Panc1 (cell line): ENCODE measurements around the gene GPR180.

ENCODE experiments used
- POLR2AphosphoS5 ChIP-seq: IDR thresholded peaks from 2 replicates; pipeline ENCODE4 v1.6.1; 2012; ENCODE audit warnings: mild to moderate bottlenecking, low read depth, low read length, moderate library complexity
- SIN3A ChIP-seq: IDR thresholded peaks from 2 replicates; pipeline ENCODE4 v1.6.1; 2012; ENCODE audit warnings: low read depth, mild to moderate bottlenecking, low read length, moderate library complexity, borderline replicate concordance; ENCODE audit not compliant: insufficient read depth
- TCF7L2 ChIP-seq: IDR thresholded peaks from 2 replicates; pipeline ENCODE4 v1.6.1; 2011; ENCODE audit warnings: mild to moderate bottlenecking, low read depth, low read length, inconsistent platforms
- TF ChIP-seq, protein P1 (sequence below): fragments of 450-650 bp; IDR thresholded peaks from 2 replicates; pipeline ENCODE4 v1.5.1; 2017; ENCODE audit warnings: mild to moderate bottlenecking
- TF ChIP-seq, protein P2 (sequence below), 2 experiments: IDR thresholded peaks; 2 replicates each; pipeline ENCODE4 v1.6.1; 2011 to 2012; ENCODE audit warnings: low read depth in 2 of 2, control low read depth in 1 of 2, low read length in 1 of 2, mild to moderate bottlenecking in 1 of 2, moderate library complexity in 1 of 2; ENCODE audit not compliant: insufficient read depth in 1 of 2

DNA sequence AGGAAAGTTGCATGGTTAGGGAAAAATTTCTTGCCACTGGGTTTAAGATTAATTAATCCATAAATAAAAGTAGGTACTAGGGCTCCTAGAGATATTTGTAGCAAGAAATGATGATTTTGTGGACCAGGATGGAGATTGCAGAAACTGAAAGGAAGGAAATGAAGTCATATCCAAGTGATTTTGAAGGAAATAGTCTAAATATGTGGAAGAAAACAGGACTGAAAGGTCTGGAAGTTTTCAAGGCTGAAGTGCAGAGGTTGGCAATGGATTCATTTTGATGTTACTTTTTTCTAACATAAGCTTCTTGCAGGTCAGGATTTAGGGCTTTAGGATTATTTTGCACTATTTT lies 57.9 kb downstream of the GPR180 start:
- TF ChIP-seq, protein P1, sequence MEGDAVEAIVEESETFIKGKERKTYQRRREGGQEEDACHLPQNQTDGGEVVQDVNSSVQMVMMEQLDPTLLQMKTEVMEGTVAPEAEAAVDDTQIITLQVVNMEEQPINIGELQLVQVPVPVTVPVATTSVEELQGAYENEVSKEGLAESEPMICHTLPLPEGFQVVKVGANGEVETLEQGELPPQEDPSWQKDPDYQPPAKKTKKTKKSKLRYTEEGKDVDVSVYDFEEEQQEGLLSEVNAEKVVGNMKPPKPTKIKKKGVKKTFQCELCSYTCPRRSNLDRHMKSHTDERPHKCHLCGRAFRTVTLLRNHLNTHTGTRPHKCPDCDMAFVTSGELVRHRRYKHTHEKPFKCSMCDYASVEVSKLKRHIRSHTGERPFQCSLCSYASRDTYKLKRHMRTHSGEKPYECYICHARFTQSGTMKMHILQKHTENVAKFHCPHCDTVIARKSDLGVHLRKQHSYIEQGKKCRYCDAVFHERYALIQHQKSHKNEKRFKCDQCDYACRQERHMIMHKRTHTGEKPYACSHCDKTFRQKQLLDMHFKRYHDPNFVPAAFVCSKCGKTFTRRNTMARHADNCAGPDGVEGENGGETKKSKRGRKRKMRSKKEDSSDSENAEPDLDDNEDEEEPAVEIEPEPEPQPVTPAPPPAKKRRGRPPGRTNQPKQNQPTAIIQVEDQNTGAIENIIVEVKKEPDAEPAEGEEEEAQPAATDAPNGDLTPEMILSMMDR, result no peak
- TF ChIP-seq, protein P2, sequence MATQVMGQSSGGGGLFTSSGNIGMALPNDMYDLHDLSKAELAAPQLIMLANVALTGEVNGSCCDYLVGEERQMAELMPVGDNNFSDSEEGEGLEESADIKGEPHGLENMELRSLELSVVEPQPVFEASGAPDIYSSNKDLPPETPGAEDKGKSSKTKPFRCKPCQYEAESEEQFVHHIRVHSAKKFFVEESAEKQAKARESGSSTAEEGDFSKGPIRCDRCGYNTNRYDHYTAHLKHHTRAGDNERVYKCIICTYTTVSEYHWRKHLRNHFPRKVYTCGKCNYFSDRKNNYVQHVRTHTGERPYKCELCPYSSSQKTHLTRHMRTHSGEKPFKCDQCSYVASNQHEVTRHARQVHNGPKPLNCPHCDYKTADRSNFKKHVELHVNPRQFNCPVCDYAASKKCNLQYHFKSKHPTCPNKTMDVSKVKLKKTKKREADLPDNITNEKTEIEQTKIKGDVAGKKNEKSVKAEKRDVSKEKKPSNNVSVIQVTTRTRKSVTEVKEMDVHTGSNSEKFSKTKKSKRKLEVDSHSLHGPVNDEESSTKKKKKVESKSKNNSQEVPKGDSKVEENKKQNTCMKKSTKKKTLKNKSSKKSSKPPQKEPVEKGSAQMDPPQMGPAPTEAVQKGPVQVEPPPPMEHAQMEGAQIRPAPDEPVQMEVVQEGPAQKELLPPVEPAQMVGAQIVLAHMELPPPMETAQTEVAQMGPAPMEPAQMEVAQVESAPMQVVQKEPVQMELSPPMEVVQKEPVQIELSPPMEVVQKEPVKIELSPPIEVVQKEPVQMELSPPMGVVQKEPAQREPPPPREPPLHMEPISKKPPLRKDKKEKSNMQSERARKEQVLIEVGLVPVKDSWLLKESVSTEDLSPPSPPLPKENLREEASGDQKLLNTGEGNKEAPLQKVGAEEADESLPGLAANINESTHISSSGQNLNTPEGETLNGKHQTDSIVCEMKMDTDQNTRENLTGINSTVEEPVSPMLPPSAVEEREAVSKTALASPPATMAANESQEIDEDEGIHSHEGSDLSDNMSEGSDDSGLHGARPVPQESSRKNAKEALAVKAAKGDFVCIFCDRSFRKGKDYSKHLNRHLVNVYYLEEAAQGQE (IDR thresholded peaks at IDR 0.05; ENCODE audit: insufficient read depth in 1 of 2, low read depth in 2 of 2, low read length in 1 of 2), result no peak
- no peak for TF ChIP-seq POLR2AphosphoS5
- no peak for TF ChIP-seq SIN3A
- no peak for TF ChIP-seq TCF7L2
